ELF-1 (cell line): ENCODE measurements around the gene DAB1.
"Not testable (repeated sequence)": the region's sequence is repeated elsewhere in the genome, so short reads cannot be mapped to it uniquely, and the experiment has no call there.

Experiments used
- DNase-seq: peaks from one replicate; pipeline ENCODE4 v3.0.0-alpha.2; 2016; ENCODE audit warnings: low read depth, low spot score

The DAB1 gene

DNA sequence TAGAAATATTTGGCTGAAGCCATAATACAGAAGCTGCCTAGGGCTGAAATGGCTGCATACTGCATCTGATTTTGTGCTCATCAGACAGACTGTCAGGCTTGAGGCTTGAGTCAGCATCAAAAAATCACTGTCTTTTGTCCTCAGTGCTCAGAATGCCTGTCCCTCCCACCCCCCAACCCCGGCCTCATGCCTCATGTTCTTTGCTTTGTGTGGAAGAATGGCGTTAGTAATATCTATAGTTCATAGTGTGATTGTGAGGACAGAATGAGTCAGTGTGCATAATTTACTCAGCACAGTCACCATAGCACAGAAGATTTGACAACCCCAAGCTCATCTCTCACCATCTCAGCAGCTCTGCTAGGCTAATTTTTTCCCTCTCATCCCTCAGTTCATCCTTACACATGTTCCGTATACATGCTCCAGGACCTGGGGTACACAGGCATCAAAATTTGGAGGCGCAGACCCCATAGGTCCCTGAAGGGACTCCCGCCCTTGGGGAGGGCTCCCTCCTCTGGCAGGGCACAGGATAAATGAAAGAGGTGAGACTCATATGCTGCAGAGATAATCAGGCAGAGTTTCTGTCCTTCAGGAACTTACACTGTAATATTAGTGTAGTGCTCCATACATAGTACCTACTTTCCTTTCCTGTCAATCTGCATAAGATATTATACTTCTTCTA lies 299.0 kb downstream of the DAB1 start:
- DNase-seq: no peak

DNA sequence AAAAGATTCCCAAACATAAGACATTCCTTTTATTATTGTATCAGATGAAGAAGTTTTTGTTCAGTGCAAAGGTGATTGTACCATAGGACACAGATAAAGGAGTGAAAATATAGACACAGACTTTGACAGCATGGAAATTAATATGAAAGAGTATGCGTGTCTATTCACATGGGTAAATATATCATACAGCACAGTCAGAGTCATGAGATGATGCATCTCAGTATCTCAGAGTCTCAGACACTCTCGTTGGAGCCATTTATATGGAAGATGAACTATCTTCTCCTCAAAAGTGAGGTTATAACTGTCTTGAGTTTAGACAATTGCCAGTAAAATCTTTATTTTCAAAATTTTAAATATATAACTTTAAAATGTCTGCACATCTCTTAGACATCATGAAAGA lies 299.7 kb downstream of the DAB1 start:
- DNase-seq: no peak

DNA sequence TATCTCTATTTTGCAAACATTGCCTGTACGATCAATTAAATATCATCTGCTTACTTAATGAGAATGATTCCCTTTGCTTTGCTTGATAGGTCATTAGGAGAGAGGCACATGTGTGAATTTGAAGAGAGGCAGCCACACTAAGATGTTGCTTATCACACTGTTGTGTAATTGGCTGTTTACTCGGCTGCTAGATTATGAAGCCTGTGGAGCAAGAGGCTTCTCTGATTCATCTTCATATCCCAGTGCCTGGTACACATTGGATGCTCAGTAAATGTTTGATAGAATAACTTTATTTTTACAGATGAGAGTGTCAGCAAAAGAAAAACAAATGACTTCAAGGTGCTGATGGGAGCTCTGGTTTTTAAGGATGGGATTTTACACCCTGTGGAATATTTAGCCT lies 301.8 kb downstream of the DAB1 start:
- DNase-seq: no peak

DNA sequence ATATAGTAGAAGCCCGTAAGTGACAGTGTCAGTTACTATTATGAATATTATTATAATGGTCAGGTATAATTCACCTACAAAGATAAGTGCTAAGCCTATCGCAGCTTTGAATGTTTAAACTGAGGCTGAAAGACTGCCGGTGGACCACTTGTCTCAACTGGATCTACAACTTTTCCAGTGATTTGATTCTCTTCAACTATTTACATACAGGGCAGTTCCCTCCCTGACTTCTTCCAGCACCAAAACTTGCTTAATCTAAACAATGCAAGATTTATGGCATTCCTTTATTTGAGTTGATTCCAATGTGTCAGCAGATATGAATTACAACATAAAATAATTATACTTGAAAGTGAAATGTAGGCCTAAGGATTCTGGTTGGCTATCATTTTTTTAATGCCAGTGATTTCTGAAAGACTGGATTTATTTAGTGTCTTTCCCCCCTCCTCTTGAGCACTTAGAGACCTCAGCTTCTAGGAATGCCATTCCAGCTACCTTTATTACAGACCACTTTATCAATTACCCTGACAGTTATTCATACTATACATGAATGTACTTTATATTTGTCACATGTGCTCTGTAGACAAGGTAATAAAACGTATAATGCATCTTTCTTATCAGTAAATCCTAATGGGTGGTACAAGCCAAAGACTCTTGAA lies 304.8 kb downstream of the DAB1 start:
- no peak for DNase-seq

DNA sequence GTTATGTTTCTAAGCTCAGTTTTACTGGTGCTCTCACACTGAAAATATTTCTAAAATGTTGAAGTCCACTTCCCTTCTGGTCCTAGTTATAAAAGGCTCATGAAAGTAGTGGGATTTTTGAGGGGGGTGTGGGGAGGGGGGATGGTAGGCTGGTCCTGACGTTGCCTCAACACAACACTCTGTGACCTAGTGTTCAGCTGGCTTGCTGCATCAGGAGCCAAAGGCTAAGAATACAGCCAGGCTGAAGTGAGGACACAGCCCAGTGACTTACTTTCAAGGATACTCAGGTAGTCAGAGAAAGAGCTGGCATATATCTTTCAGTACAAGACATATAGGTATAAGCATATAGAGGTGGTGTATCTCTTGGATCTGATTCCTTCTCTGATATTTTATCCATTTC lies 306.1 kb downstream of the DAB1 start:
- no peak for DNase-seq

DNA sequence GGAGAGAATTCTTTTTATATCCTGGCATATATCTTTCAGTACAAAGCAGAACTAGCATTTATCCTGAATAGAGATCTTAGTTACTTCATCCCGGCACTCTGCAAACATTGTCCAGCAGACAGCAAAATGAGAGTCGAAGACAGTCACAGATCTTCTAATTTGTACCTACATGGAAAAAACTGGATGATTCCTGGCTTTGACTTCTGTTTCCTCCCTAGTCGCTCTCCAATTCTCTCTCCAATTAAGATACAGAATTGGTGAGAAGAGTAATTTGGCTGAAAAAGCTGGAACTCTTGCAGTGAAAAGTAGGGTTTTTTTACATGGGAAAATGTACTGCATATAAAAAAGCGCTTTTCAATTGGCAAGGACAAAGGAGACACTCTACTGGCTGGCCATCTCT lies 307.0 kb downstream of the DAB1 start:
- no peak for DNase-seq

DNA sequence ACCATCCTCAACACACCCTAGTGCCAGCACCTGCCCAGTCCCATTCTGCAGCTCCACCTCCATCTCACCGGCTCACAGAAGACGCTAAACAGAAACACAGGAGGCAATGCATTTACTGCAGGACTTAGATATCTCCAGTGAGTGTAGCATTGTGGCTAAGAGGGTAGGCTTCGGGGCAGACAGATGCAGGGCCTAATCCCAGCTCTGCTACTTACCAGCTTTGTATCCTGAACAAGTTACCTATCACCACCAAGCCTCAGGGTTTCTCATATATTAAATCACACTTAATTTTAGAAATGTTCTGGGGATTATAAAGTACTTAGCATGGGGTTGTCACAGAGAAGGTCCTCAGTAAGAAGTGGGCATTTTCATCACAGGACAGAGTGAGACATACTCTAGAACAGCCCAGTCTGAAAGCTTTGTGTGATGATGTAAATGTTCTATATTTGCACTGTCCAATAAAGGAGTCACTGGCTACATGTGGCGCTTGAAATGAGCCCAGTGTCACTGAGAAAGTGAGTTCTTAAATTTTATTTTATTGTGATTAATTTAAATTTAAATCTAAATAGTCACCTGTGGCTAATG lies 308.7 kb downstream of the DAB1 start:
- no peak for DNase-seq

DNA sequence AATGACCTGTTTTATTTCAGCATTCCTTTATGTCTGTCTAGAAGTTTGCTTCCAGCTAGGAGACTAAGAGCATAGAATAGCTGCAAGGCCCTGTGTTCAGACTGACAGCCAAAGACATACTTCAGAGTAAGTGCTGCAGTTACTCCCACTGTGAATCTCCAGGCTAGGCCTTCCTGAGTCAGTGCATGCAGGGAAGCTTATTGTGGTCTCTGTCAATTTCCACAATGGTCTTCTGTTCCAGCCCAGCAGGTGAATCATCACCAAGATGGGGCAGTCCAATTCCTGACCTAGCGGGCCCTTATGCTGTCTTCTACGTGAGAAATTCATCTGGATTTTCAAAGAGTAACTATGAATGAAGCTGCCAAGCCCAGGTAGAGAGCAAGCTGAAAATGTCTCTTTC lies 311.7 kb downstream of the DAB1 start:
- peak; percentile 32 for DNase-seq

DNA sequence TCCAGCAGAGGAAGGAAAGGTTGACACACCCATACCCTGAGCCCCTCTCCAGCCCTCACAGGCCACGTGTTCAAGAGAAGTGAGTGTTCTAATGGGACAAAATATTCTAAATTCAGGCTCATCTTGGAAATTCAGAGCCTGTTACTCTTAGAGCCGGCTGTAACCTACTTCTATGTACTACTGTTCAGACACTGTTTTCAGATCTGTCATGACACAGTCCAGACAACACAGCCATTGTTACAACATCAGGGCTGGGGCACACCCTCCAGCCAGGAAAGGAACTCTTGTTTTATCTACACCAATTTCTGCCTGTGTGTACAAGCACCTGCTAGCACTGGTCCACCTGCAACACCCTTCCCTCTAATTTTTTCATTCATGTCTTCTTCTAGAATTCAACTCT lies 312.7 kb downstream of the DAB1 start:
- no peak for DNase-seq

DNA sequence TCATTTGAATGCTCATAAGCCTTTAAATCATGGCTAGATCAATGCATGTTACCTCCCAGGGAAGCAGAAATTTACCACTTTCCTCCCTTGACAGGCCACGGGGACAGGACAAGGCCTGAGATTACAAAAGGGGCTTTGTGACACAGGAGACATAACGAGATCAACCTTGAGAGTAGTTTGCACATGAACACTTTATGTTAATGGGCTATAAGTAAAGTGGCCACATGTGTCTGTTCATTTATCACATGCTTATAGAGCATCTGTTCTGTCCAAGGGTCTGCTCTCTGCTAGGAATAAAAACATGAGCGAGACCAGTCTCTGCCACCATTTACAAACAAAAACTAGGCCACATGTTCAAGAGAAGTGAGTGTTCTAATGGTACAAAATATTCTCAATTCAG lies 314.0 kb downstream of the DAB1 start:
- no peak for DNase-seq

DNA sequence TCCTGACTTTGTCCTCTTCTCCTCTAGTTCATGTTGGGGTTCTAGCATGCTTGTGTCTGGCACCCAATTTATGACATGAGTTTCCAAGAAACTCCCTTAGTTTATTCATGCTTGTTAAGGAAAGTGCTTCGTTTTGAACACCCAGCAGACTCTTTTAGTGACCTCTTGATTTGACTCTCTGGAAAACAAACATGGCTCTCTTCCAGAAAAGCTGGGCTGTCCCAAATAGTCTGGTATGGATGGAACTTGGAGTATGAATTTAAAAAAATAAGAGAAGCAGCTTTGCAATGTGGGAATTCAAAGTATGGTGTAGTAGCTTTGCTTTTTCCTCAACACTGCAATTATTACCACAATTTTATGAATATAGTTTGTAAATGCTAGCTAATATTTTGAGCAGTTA lies 314.6 kb downstream of the DAB1 start:
- DNase-seq: no peak

DNA sequence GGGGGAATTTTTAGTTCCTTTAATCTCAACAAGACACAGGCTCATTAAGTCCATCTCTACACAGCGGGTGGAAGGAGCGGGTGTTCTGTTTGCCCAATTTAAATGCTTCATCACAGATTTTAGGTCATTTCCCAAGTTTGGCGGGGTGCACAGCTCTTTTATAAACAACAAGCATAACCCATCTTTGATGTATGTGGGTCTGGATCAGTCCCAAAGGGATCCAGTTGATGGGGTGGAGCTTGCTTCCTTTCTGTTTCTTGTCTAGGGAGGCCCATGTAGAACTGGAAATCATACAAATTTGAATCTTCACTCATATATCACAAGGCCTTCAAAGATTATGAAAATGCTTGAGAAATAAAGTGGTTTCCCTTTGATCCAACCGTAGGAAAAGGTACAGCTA lies 317.6 kb downstream of the DAB1 start:
- no peak for DNase-seq

DNA sequence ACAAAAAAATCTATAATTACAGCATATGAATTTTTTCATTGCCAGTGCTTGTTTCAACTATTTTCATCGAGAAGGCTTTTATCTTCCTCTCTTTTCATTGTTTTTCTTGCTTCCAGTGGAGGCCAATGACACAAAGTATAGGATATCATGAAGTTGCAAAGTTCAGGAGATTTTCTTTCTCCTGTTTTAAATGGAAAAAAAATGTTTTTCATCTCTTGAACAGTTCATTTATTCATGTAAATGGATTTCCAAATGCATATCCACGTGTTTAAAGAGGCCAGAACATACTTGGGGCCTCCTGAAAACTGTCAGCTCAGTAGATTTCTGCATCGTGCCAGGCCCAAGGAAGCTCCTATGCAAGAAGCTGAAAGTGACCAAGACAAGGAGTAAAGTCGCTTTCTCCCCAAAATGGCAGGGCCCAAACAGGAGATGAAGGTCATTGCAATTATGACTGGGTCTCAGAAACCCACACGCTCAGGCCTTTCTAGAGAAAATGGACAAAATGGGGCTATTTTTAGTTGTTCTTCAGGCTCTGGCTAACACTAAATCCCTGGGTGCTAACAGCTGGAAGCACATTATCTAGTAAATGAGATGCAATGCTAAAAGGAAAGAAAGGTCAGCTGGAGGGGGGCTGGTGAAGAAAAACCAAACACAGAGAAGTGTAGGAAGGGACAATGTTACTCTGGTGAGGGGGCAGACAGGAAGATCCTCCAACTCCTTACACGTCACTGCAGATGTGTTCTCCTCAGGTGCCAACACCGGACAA lies 321.1 kb downstream of the DAB1 start:
- DNase-seq: no peak

DNA sequence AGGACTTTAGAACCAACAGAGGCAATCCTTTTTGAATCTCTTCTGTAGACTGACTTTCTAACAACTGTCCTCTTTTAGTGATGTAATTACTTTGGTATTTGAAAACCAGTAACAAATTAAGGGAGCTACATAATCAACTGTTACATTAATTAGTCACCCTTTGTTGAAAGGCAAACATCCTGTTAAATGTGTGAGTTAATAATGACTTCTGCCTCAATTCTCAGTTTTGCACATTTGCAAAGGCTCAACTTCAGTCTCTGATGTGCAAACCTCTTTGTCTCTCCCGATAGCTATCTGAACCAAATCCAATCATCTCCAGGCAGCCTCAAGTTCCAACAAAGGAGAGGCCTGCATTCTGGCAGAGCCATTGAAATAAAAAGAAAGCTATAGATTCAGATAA lies 322.7 kb downstream of the DAB1 start:
- no peak for DNase-seq

DNA sequence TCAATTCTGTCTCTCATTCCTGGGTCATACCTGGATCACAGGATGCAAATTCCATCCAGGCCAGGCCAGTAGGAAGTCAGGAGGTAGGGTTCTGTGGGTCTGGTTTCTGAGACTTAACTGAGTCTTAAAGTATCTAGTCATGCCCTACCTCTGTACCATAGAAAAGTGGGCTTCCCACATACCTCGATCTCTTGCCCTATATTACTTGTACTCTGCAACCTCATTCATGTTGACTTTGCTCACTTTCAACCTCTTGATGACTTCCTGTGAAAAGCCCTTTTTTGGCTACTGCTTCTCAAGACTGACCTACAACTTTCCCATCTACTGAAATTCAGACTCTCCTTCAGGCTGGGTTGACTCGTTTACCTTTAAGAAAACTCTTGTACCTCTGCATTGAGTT lies 329.1 kb downstream of the DAB1 start:
- no peak for DNase-seq

DNA sequence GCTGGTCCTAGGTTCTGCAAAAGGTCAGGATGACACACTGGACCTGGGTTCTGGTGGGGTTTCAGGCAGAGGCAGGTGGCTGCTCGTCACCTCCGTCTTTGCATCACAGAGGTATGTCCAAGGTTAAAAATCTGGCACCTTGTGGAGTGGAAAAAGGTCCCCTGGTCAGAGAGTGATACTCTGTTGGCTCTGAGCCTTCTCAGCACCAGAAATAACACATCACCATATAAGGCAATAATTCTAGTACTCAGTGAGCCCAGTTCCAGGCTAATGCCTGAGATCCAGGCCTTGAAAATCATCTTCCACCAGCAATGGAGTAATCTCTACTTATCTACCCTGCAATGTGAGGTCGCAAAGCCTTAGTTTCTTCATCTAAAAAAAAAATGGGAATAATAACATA lies 330.7 kb downstream of the DAB1 start:
- DNase-seq: no peak

DNA sequence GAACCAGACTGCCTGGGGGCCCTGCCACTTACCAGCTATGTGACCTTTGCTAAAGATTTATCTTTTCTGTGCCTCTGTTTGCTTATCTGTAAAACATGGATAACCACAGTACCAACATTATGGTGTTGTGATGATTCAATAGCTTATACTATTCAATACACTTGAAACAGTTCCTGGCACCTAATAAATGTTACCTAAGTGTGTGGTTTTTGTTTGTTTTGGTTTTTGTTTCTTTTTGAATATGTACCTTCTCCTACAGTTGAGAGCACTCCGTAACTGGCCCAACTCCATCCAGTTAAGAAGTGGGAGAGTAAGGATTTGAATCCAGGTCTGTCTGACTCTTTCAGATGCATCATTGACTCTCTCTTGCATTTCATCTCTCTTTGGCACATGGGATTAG lies 332.2 kb downstream of the DAB1 start:
- DNase-seq: no peak

DNA sequence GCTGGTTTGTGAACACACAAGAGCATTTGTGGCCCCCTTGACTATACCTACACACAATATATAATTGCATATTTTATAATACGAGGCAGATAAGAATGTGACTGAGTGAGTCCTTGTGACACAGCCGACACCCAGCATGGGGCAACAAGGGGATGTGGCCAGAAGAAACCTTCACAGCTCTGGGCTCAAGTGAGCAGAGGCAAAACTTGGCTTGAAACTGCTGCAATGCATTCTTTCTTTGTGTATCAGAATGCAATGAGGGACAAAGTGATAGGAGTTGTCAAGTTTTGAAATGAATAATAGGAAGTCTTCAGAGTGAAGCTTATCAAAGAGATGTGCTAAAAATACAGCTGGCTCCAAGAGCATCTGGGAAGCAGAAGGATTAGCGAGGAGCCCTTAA lies 334.0 kb downstream of the DAB1 start:
- no peak for DNase-seq

DNA sequence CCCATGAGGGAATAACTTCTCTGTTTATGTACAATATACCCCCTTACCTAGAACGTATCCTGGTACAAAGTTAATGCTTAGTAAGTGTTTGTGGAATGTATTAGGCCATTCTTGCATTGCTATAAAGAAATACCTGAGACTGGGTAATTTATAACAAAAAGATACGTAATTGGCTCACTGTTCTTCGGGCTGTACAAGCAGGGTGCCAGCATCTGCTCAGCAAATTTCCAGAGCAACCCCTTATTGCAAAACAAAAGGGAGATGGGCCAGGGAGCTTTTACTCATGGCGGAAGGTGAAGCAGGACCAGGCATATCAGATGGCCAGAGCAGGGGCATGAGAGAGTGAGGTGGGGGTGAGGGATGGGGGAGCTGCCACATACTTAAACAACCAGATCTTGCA lies 334.6 kb downstream of the DAB1 start:
- no peak for DNase-seq

DNA sequence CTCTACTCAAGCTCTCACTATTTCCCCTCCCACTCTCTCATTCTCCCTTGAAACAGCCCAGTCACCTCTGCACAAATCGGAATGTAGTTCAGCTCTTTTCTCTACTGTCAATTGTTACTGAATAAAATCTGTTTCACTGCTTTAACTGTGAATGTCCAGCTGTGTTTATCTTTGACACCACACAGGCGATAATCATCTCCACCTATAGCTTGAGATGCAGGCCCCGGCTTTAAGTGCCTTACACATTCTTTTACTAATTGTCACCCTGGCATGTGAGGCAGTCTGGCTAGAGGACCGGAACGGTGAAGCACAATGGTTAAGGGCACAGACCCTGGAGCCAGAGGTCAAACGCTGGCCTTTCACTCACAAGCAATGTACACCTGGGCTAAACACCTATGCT lies 335.2 kb downstream of the DAB1 start:
- DNase-seq: peak; percentile 28

DNA sequence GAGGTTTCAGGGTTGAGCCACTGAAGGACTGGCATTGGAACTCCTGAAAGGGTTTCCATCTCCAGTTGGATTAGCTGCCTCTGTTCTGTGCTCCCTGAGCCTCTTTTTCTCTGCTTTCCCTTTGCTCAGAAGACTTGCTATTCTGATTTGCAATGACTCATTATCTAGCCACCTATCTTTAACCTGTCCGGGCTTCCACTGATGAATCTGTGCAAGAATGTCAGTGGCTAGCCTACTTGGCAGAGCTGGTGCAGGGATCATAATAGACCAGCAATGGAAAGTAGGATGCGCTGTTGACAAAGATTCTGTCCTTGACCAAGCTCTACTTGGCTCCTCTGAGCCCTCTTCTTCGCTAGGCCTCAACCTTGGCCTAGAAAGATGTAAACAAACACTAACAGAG lies 336.2 kb downstream of the DAB1 start:
- not testable (repeated sequence) for DNase-seq

DNA sequence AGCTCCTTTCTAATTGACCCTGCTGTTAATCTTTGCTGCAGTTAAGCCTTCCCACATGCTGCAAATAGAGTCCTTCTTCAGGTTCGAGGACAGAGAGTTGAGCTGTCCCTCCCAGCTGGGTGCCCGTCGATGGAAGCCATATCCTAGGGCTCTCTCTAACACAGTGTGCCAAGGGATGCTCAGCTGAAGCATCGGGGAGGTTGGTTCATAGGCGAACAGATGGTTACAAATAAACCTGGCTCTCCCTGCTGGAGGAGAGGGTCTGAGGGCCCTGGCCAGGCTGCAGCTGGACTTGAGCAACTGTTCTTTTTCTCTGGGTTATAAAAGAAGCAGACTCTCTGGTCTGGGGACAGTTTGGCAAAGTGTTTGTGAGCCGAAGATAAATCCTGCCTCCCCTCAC lies 337.7 kb downstream of the DAB1 start:
- no peak for DNase-seq

DNA sequence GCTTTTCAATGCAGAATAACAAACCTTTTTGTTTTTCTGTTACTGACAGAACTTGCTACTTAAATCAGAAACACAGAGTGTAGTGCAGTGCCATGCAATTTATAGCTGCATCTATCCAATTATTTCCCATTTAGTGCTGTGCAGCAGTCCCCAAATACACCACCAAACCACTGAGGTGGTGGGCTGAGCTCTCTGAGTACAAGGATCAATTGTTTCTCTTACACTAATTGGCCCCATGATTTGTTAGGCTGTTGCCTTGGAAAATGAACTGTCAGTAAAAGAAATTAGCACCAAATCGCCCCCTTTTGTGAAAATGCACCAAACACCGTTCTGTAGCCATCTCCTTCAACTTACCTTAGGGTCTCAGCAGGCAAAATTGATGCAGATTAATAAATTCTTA lies 339.2 kb downstream of the DAB1 start:
- no peak for DNase-seq
